Measurements from ENCODE around the gene DNMT3A. TPM values are rescaled to one million over a fixed set of nuclear protein-coding genes. Genes with fewer than 3 reads are reported as not detected.

The DNMT3A gene
- total and polyA plus RNA-seq, 2 donors (not counting 3 experiments of a cell fraction or from before 2014, with no cell fraction given), result 23.3 to 71.7 TPM

- TF ChIP-seq FOS (IDR thresholded peaks at IDR 0.05; ENCODE audit: borderline replicate concordance, insufficient read depth, low read length), result no peak
- no peak for TF ChIP-seq MAX (IDR thresholded peaks at IDR 0.05; ENCODE audit: insufficient read depth, insufficient read length)
- TF ChIP-seq CTCF (IDR thresholded peaks at IDR 0.05; ENCODE audit: extremely low read depth in 1 of 2, insufficient read depth in 1 of 2, low read depth in 1 of 2, low read length in 2 of 2), result no peak
- no peak for TF ChIP-seq MYC (IDR thresholded peaks at IDR 0.05; ENCODE audit: low read depth, low read length)
- no peak for TF ChIP-seq GATA2 (IDR thresholded peaks at IDR 0.05; ENCODE audit: insufficient read depth, insufficient read length, low read depth, low read length)
- no peak for TF ChIP-seq EZH2 (IDR thresholded peaks at IDR 0.05; ENCODE audit: borderline replicate concordance, low read depth, low read length, severe bottlenecking)
- no peak for TF ChIP-seq JUN (IDR thresholded peaks at IDR 0.05; ENCODE audit: borderline replicate concordance, insufficient read depth, insufficient read length, low read depth)
- no peak for TF ChIP-seq POLR2A (IDR thresholded peaks at IDR 0.05; ENCODE audit: low read depth, low read length)
- TF ChIP-seq POLR2AphosphoS5 (IDR thresholded peaks at IDR 0.05; ENCODE audit: insufficient read depth, low read depth, low read length), result no peak
- intact Hi-C loops (cut with micrococcal nuclease) (loop anchor here (2.0 to 5.0 kb wide), 2 partner anchors 46 to 223 kb away; no protein-coding TSS in a partner anchor), dilution Hi-C loops (cut with MboI; ENCODE audit: extremely low pct_ligation_motif_present, low sequenced_read_pairs) (no loop called here)
- Histone ChIP-seq H3K27ac (ENCODE audit: insufficient read depth, low read depth, low read length) (no peak overlapping the region), H4K20me1 (replicated peaks; ENCODE audit: control insufficient read depth, extremely low read depth, insufficient read depth, low read length) (no peaks in the 10 kb centered on the region), H3K4me1 (ENCODE audit: control insufficient read depth, extremely low read depth, insufficient read depth, low read length) (no peaks in the 10 kb centered on the region), H3K27me3 (ENCODE audit: control insufficient read depth in 2 of 2, insufficient read depth in 2 of 2, low read length in 2 of 2) (peaks cover 0 to 5% of the 10 kb centered on the region in 2 experiments), H3K9ac (replicated peaks; ENCODE audit: extremely low read depth, insufficient read depth, low read length) (no peak overlapping the region), H3K36me3 (ENCODE audit: control insufficient read depth in 2 of 2, extremely low read depth in 1 of 2, insufficient read depth in 2 of 2, low read length in 2 of 2) (no peaks in the 10 kb centered on the region), H2AFZ (ENCODE audit: low read depth, low read length) (no peak overlapping the region), H3K4me3 (replicated peaks in 1 of 3; ENCODE audit: insufficient read depth in 1 of 3, low read depth in 1 of 3, low read length in 3 of 3) (no peak overlapping the region), H3K4me2 (ENCODE audit: insufficient read depth, low read length) (no peak overlapping the region), H3K9me3 (replicated peaks; ENCODE audit: control insufficient read depth, insufficient read depth, low read length) (no peaks in the 10 kb centered on the region), H3K79me2 (ENCODE audit: control insufficient read depth, insufficient read depth, low read length) (no peaks in the 10 kb centered on the region), H3K9me1 (replicated peaks; ENCODE audit: control insufficient read depth, extremely low read depth, insufficient read depth, low read length) (no peaks in the 10 kb centered on the region)
- DNase-seq (ENCODE audit: low read depth, low spot score) (no peak), FAIRE-seq (no peak)
- BruUV-seq (replicated peaks), result no TSS peak
- ChIA-PET CTCF (interaction anchor here (0.7 to 1.7 kb wide), 8 partner anchors 19 to 322 kb away, joined by 3 to 7 read pairs (median 4); no protein-coding TSS in a partner anchor), POLR2A (no interaction called here)
Observed at GRCh38 chr2:25343187-25343825, 1.6 kb upstream of the DNMT3A start.
